Stimulated activated naive CD8-positive, alpha-beta T cell treated with anti-CD3 and anti-CD28 coated beads, Interleukin-15, Interleukin-2, amounts not matched to agents 100 U/mL and 50 U/mL, for 24 hours (primary cell): Measurements from ENCODE around the gene POLD4.
"Not testable (repeated sequence)": the region's sequence is repeated elsewhere in the genome, so short reads cannot be mapped to it uniquely, and the experiment has no call there.

Source experiments
- ATAC-seq: fragments of 150-1000 bp; cut with Tn5 transposase; one replicate; pipeline ENCODE4 v1.10.0; 2021
- DNase-seq: peaks from one replicate; pipeline ENCODE4 v3.0.0; 2021

Gene POLD4

DNA sequence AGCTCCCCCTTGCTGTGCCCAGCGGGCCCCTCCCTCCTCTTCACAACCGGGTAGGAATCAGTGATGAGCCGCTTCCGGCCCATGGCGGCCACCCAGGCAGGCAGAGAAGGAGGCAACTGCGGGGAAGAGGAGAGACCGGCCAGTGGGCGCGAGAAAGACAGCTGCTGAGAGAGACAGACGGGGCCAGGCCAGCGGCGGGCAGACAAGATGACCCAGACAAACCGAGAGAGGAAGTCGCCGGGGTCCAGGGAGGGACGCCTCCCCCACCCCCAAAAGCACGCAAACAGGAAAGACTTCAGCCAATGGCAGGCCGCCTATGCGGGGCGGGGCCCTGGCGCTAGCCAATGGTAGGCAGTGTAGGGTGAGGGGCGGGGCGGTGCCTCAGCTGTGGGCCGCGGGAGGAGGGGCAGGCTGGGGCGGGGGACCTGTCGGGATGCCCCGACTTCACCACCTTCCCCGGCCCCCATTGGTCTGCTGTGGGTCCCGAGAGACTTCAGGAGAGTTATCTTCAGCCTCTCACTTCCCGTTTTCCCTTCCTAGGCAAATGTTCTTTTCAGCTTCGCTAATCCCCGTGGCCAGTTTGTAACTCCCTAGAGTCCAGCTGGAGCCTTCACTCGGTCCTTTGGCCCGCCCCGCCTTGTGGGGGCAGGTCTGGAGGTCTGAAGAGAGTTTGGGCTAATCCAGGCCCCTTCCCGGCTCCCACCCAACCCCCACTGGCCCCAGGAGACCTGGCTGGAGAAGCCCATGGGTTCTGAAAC lies at the start of gene POLD4:
POLD4 (minus strand) TSS at position 230 of the 758 bp plus-strand sequence; CDS start at position 83, 147 bp downstream.
- DNase-seq (peak; percentile 98), ATAC-seq (peak; percentile 93)

DNA sequence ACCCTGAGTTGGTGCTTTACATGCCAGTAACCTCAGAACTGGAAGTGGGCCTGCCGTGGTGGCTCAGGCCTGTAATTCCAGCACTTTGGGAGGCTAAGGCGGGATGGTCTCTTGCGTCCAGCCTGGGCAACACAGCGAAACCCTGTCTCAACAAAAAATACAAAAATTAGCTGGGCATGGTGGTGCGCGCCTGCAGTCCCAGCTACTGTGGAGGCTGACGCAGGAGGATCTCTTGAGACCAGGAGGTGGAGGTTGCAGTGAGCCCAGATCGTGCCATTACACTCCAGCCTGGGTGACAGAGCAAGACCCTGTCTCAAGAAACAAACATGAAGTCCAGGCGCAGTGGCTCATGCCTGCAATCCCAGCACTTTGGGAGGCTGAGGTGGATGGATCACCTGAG lies 49.7 kb upstream of the POLD4 start:
- ATAC-seq, DNase-seq: not testable (repeated sequence)

DNA sequence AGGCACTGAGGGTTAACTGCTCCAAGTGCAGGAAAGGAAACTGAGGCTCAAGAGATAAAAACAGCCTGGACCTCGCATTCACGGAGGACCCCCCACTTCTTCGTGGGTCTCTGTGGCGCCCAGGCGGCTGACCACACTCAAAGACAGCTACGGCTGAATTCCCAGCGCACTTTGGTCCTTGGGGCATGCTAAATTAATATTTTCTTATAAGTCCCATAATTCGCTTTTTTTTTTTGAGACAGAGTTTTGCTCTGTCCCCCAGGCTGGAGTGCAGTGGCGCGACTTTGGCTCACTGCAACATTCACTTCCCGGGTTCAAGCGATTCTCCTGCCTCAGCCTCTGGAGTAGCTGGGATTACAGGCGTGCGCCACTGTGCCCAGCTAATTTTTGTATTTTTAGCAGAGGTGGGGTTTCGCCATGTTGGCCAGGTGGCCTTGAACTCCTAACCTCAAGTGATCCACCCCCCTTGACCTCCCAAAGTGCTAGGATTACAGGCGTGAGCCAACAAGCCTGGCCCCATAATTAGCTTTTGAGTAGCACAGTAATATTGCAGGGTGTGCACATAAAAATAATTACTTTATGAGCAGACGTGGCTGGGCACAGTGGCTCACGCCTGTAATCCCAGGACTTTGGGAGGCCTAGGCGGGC lies 49.0 kb upstream of the POLD4 start:
- DNase-seq, ATAC-seq: not testable (repeated sequence)

DNA sequence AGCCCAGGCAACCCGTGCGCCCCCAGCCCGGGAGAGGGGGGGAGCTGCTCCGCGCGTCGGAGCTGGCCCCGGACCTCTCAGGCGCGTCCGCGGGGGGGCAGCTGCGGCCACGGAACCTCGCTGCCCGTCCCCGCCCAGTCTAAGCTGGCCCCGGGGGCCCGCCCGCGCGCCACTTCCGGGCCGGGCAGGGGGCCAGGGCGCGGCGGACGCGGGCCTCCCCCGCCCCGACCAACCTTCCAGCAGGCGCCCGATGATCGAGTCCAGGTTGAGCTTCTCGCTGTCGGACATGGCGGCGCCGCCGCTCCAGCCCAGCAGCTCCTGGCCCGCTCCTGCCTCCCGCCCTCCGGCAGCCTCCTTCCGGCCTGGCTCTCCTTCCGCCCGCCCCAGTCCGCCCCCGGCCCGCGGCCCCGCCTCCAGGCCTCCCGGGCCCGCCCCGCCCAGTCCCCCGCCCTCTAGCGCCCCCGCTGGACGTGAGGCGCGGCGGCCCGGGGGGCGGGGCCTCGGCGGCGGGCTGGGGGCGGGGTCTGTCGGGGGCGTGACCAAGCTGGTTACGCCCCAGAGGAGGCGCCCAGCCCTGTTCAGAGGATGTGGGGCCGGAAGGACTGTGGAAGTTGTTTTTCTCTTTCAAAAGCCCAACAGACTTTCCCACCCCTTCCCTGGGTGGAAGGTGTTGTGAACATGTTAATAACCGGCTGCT lies 48.3 kb upstream of the POLD4 start, which contains the start of gene PPP1CA:
PPP1CA (minus strand) TSS at position 364 of the 697 bp plus-strand sequence; CDS start at position 288, 76 bp downstream.
- peak; percentile 94 for DNase-seq
- peak; percentile 77 for ATAC-seq

DNA sequence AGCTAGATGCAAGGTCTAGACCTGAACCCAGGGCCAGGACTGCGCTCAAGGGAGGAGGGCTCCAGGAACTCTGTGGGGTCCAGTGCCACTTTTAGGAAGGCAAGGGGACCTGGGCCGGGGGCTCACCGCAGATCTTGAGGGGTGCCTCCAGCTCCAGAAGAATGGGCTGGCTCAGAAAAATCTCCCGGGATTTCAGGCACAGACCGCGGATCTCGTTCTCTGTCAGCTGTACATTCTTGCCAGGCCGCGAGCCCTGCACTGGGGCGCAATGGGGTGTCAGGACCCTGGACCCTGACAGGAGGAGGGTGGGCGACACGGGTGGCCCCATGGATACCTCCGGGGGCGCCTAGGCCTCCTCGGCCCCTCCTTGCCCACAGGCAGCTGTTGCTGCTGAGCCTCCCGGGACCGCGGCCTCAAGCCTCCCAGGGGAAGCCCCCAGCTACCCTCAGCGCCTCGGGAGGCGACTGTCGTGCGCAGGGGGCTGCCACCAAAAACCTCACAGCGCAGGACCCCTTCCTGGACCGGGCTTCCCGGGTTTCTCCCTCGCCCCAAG lies 47.7 kb upstream of the POLD4 start:
- DNase-seq, result peak; percentile 47
- peak; percentile 1 for ATAC-seq

DNA sequence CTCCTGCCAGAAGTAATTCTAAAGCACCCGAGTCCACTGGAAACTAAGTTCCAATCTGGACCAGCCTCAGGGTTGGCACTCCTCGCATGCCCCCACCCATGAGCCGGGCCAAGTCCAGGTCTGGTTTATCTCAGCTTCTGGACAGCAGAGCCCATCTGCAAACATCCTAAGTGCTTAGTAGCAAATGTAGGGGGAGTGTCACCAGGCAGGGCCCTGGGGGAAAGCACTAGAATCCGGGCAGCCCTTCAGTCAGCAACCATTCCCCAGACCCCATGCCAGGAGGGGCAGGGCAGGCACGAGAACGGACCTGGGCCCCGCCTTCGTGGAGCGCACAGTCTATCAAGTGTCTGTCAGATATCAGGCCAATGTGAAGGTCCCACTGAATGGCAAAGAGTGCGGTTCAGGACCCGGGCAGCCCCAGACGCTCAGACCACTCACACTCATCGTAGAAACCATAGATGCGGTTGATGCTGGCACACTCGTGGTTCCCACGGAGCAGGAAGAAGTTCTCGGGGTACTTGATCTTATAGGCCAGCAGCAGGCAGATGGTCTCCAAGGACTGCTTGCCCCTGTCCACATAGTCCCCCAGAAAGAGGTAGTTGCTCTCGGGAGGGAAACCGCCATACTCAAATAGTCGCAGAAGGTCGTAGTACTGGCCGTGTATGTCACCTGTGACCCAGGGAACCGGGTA lies 47.0 kb upstream of the POLD4 start:
- no peak for ATAC-seq
- DNase-seq, result peak; percentile 41

DNA sequence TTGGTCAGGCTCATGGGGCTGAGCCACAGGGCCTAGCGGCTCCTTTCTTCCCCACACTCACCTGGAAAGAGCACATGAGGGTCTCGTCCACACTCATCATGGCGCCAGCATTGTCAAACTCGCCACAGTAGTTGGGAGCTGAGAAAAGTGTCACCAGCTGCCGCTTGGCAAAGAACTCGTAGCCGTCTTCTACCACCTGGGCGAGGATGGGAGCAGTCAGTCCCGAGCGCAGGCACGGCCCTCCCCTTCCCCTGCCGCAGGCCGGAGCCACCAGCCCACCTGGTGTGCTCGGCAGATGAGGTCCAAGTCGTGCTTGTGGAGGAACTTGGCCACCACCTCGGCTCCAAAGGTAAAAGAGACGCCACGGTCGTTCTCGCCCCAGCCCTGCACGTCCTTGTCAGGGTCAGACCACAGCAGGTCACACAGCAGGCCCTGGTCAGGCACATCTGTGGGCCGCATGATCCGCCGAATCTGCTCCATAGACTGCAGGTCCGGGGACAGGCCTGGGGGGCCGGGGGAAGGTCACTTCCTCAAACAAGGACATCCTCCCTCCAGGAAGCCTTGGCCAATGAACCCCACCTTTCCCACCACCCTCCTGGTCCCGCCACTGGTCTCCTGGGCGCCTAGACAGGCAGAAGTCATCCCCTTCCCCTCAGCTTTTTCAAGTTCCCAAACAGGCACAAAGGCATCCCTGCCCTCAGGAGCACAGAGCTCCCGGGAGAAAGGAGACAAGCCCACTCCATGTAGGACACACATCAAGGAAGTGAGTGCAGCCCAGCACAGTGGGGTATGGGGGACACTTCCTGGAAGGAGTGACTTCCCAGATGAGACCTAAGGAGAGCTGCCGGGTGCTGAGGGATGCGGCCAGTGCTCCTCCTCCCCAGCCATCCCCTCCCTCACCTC lies 45.6 kb upstream of the POLD4 start:
- DNase-seq (no peak), ATAC-seq (no peak)

DNA sequence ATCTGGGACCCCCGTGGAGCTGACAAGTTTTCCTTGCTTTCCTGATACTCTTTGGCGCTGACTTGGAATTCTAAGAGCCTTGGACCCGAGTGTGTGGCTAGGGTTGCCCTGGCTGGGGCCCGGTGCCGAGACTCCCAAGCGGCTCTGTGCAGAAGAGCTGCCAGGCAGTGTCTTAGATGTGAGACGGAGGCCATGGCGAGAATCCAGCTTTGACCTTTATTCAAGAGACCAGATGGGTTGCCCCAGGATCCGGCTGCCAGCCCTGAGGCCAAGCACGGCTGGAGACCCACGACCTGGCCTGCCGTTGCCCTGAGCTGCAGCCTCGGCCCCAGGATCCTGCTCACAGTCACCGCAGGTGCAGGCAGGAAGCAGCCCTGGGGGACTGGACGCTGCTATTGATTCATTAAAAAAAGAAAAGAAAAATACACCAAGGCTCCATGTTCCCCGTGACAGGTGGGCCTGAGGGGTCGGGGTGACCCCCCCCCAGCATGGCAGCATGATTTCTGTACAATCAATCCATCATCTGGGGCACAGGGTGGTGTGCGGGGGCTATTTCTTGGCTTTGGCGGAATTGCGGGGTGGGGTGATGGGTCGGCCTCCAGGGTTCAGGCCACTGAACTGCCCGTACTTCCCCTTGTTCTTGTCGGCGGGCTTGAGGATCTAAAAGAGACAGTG lies 44.8 kb upstream of the POLD4 start:
- ATAC-seq, result no peak
- no peak for DNase-seq

DNA sequence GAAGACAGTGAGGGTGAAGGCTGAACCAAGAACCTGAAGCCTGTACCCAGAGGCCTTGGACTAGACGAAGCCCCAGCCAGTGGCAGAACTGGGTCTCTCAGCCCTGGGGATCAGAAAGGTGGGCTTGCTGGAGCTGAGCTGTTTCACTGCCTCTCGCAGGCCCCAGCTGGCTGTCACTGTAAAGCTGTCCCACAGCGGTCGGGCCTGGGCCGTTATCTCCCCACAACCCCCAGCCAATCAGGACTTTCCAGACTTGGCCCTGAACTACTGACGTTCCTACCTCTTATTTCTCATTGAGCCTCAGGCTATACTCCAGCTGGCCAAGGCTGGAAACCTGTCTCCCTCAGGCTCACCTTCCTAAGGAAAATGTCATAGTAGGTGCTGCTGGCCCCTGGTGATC lies 44.2 kb upstream of the POLD4 start:
- no peak for DNase-seq
- no peak for ATAC-seq

DNA sequence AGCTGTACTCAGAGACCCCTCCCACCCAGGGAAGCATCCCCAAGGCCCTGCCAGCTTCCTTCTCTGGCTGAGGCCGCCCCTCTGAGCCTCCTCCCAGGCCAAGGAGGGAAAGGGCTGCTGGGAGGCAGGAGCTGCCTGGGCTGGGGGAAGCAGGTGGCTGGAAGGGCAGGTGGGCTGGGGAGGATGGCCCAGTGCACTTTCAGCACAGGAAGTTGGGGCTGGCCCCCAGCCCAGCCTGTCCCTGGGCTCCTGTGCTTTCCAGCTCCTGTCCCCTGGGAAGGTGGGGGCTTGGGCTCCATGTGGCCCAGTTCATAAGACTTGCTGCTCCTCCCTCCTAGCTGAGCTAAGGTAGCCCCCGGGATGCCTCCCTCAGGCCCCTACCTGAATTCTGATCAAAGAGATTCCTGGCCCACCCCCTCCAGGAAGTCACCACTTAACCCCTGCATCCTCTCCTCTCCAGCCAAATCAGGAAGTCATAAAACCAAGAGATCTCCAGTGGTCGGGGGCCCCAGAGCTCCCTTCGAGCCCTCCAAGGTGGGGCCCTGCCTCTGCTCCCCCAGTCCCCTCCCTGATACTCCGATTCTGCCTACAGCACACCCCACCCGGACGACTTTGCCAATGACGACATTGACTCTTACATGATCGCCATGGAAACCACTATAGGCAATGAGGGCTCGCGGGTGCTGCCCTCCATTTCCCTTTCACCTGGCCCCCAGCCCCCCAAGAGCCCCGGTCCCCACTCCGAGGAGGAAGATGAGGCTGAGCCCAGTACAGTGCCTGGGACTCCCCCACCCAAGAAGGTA lies 43.4 kb upstream of the POLD4 start:
- DNase-seq (no peak), ATAC-seq (no peak)

DNA sequence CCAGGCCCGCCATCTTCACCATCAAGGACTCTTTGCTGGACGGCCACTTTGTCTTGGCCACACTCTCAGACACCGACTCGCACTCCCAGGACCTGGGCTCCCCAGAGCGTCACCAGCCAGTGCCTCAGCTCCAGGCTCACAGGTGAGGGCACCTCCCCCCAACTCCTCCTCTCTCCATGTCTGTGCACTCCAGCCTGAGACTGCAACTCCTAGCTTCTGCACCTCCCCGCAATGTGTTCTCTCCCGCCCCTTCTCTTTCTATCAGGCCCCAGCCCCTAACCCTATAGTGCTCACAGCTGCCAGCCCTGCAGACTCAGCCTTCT lies 42.9 kb upstream of the POLD4 start:
- ATAC-seq, result no peak
- DNase-seq, result no peak

DNA sequence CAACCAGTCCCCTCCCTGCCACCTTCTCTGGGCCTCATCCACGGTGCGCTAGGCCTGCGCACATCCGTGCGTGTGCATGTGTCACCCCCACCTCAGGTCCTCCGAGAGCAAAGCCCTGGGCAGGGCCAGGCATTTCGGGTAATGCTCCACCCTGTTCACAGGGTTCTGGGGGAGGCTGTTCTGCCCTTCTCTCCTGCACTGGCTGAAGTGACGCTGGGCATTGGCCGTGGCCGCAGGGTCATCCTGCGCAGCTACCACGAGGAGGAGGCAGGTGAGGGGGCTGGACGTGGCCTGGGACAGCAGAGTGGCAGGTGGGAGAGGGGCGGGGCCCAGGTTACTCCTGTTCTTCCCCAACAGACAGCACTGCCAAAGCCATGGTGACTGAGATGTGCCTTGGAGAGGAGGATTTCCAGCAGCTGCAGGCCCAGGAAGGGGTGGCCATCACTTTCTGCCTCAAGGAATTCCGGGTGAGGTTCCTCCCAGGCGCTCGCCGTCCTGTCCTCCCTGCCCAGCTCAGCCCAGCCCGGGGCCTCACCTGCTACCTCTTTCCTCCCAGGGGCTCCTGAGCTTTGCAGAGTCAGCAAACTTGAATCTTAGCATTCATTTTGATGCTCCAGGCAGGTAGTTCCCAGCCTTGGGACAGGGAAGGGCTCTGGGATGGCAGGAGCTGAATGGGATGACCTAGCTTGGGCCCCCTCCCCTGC lies 42.4 kb upstream of the POLD4 start:
- DNase-seq (no peak), ATAC-seq (no peak)

DNA sequence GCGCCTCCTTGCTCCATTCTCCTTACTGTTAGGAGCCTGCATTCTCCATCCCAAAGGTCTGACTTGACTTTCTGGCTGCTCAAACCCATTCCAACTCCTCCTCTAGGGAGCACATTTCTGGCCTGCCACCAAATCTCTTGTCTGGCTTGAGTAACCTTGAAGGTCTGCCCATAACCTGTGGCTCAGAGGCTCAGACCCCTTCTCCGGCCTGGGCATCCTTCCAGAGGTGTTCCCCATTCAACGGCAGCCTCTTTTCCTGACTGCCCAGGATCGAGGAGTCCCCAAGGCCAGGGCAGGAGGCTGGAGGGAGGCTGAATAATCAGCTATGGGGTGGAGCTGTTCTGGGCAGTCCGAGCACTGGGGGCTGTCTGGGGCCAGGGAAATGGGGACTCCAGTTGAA lies 40.6 kb upstream of the POLD4 start:
- DNase-seq (peak; percentile 5), ATAC-seq (no peak)

DNA sequence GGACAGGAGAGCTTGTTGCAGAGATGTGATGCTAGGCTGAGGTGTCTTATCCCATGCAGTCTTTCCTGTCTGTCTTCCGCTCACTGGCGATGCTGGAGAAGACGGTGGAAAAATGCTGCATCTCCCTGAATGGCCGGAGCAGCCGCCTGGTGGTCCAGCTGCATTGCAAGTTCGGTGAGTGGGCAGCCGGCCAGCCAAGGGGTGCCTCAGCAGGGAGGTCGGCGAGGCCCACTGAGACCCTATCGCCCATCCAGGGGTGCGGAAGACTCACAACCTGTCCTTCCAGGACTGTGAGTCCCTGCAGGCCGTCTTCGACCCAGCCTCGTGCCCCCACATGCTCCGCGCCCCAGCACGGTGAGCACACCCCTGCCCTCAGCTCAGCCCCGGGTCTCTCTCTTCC lies 40.1 kb upstream of the POLD4 start:
- no peak for ATAC-seq
- peak; percentile 4 for DNase-seq

DNA sequence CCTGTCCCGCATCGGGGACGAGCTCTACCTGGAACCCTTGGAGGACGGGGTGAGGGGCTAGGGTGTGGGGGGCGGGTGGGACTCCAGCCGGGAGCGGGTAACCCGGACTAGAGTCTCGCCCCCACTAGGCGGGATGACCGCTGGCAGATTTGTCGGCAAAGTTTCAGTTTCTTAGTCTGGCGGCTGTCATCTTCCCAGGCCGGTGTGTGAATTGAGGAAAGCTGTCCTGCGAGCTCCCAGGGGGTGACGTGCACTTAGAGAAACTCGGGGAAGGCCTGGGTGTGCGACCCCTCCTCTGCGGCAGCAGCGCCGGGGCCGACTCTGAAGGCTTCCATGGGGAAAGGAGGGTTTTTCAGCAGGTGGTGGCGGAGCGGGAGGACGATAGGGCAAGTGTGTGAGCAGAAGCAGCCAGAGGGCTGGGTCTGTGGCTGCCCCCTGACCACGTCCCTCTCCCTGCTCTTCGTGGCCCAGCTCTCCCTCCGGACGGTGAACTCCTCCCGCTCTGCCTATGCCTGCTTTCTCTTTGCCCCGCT lies 38.9 kb upstream of the POLD4 start:
- ATAC-seq (no peak), DNase-seq (peak; percentile 34)

DNA sequence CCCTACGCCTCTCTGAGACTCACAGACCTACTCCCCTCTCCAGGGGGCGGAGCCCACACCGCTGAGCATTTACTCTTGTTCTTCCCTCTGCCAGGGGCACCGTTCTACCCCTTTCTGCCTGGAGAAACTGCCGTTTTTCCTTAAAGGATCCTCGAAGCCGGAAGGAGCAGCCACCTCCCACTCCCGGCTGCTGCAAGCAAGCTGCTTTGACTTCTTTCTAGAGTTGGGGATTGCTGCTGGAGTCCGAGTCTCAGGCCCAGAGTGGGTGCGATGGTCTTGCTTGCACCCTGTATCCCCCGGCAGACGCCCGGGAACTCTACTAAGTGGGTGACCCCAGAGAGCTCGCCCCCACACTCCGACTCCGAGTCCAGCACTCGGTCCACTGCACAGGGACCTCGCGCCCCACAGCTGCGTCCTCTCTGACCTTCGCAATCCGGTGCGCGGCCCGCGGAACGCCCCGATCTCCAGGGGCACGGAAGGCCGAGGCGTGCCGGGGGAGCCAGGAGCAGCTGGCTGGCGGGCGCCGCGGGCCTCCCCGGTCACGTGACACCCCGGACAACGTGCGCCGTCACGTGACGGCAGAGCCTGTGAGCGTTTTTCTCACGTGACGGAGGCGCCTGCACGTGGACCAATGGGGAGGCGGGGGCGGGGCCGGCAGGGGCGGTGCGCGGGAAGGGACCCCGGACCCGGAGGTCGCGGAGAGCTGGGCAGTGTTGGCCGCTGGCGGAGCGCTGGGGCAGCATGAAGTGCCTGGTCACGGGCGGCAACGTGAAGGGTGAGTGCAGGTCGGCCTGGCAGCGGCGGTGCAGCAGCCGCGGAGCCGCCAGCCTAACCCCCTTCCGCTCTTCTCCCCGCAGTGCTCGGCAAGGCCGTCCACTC lies 38.2 kb upstream of the POLD4 start, which contains the start of gene RAD9A:
RAD9A (plus strand) TSS at position 683 of the 879 bp plus-strand sequence; CDS start at position 742, 59 bp downstream.
- DNase-seq, result peak; percentile 95
- ATAC-seq, result peak; percentile 70

DNA sequence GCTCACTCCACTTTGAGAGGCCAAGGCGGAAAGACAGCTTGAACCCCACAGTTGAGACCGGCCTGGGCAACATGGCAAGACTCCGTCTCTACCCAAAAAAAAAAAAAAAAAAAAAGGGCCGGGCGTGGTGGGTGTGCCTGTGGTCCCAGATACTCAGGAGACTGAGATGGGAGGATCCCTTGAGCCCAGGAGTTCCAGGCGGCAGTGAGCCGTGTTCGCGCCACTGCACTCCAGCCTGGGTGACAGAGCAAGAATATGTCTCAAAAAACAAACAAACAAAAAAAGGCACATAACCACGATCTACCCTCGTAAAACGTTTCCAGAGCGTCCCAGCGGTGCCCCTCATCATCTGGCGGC lies 37.6 kb upstream of the POLD4 start:
- ATAC-seq (no peak), DNase-seq (no peak)

DNA sequence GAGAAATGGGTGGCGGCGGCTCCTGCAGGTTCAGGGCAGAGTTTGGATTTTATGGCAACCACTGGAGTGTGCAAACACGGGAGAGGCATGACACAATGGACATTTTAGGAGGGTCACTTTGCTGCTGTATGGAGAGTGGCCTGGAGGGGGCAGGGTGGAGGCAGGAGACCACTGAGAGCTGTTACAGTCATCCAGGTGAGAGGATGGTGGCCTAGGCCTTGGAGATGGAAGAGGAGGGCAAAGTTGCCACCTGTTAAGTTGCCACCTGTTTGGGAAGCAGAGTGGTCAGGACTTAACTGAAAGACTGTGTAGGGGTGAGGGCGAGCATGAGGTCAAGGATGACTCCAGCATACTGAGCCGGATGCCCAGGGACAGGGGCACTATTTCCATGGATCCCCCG lies 36.1 kb upstream of the POLD4 start:
- ATAC-seq (no peak), DNase-seq (peak; percentile 74)
